ENCODE data around the gene ATP6V1C2. TPM values are rescaled to one million over a fixed set of nuclear protein-coding genes. Genes with fewer than 3 reads are reported as not detected.

The ATP6V1C2 gene
- total and polyA plus RNA-seq, 2 donors (not counting 3 experiments of a cell fraction or from before 2014, with no cell fraction given): 0.03 to 0.13 TPM

DNA sequence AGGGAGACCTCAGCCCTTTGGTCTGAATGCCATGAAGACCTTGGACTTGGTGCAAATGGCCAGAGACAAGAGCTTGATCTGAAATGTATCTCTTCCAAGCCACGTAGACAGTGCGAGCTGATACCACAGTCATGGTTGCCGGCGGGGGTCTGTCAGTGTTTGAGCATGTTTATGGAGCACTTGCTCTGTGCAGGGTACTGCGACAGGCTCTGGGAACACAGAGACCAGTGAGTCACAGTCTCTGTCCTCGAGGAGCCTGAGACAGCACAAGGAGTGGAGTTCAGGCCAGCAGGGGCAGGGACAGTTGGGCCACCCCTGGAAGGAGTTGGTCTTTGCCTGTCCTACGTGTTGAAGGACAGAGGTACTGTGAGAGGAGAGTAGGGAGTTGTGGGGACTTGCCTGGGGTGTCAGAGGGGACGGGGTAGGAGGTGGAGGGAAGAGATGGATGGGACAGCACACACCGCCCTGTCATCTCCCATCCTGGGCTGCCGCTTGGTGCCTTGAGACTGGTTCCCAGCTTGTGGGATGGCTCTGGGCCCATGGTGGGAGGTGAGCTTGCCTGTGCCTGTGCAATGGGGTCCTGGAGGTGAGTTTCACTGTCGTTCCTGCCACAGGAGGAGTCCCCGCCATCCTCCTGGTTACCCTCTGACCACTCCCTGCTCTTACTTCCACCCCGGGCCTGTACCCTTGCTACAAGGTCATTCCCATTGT lies 39.5 kb downstream of the ATP6V1C2 start:
- FAIRE-seq (no peak), DNase-seq (ENCODE audit: low read depth, low spot score) (no peak)
- no peaks in the 10 kb centered on the region for H3K79me2 ChIP-seq (ENCODE audit: control insufficient read depth, insufficient read depth, low read length)
- no peaks in the 10 kb centered on the region for H3K9me3 ChIP-seq (replicated peaks; ENCODE audit: control insufficient read depth, insufficient read depth, low read length)
- ChIA-PET CTCF (no interaction called here), POLR2A (no interaction called here)
- no peaks in the 10 kb centered on the region for H3K27me3 ChIP-seq (ENCODE audit: control insufficient read depth in 2 of 2, insufficient read depth in 2 of 2, low read length in 2 of 2)
- intact Hi-C loops (cut with micrococcal nuclease) (no loop called here), dilution Hi-C loops (cut with MboI; ENCODE audit: extremely low pct_ligation_motif_present, low sequenced_read_pairs) (no loop called here)
- H3K27ac ChIP-seq (ENCODE audit: insufficient read depth, low read depth, low read length): no peak overlapping the region
- H3K9me1 ChIP-seq (replicated peaks; ENCODE audit: control insufficient read depth, extremely low read depth, insufficient read depth, low read length): no peaks in the 10 kb centered on the region
- no peak overlapping the region for H3K9ac ChIP-seq (replicated peaks; ENCODE audit: extremely low read depth, insufficient read depth, low read length)
- TF ChIP-seq GATA2 (IDR thresholded peaks at IDR 0.05; ENCODE audit: insufficient read depth, insufficient read length, low read depth, low read length) (no peak), POLR2A (IDR thresholded peaks at IDR 0.05; ENCODE audit: low read depth, low read length) (no peak), JUN (IDR thresholded peaks at IDR 0.05; ENCODE audit: borderline replicate concordance, insufficient read depth, insufficient read length, low read depth) (no peak), MYC (IDR thresholded peaks at IDR 0.05; ENCODE audit: low read depth, low read length) (no peak), EZH2 (IDR thresholded peaks at IDR 0.05; ENCODE audit: borderline replicate concordance, low read depth, low read length, severe bottlenecking) (no peak), FOS (IDR thresholded peaks at IDR 0.05; ENCODE audit: borderline replicate concordance, insufficient read depth, low read length) (no peak), POLR2AphosphoS5 (IDR thresholded peaks at IDR 0.05; ENCODE audit: insufficient read depth, low read depth, low read length) (no peak)
- TF ChIP-seq, protein P1, sequence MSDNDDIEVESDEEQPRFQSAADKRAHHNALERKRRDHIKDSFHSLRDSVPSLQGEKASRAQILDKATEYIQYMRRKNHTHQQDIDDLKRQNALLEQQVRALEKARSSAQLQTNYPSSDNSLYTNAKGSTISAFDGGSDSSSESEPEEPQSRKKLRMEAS (IDR thresholded peaks at IDR 0.05; ENCODE audit: insufficient read depth, insufficient read length): no peak
- TF ChIP-seq, protein P2, sequence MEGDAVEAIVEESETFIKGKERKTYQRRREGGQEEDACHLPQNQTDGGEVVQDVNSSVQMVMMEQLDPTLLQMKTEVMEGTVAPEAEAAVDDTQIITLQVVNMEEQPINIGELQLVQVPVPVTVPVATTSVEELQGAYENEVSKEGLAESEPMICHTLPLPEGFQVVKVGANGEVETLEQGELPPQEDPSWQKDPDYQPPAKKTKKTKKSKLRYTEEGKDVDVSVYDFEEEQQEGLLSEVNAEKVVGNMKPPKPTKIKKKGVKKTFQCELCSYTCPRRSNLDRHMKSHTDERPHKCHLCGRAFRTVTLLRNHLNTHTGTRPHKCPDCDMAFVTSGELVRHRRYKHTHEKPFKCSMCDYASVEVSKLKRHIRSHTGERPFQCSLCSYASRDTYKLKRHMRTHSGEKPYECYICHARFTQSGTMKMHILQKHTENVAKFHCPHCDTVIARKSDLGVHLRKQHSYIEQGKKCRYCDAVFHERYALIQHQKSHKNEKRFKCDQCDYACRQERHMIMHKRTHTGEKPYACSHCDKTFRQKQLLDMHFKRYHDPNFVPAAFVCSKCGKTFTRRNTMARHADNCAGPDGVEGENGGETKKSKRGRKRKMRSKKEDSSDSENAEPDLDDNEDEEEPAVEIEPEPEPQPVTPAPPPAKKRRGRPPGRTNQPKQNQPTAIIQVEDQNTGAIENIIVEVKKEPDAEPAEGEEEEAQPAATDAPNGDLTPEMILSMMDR (IDR thresholded peaks at IDR 0.05; ENCODE audit: extremely low read depth in 1 of 2, insufficient read depth in 1 of 2, low read depth in 1 of 2, low read length in 2 of 2): no peak
- BruUV-seq (replicated peaks): no TSS peak
- no peak overlapping the region for H3K4me3 ChIP-seq (replicated peaks in 1 of 3; ENCODE audit: insufficient read depth in 1 of 3, low read depth in 1 of 3, low read length in 3 of 3)
- no peaks in the 10 kb centered on the region for H3K36me3 ChIP-seq (ENCODE audit: control insufficient read depth in 2 of 2, extremely low read depth in 1 of 2, insufficient read depth in 2 of 2, low read length in 2 of 2)
- H4K20me1 ChIP-seq (replicated peaks; ENCODE audit: control insufficient read depth, extremely low read depth, insufficient read depth, low read length): no peaks in the 10 kb centered on the region
- no peak overlapping the region for H2AFZ ChIP-seq (ENCODE audit: low read depth, low read length)
- no peak overlapping the region for H3K4me2 ChIP-seq (ENCODE audit: insufficient read depth, low read length)
- H3K4me1 ChIP-seq (ENCODE audit: control insufficient read depth, extremely low read depth, insufficient read depth, low read length): no peaks in the 10 kb centered on the region

Data from endothelial cell of umbilical vein (primary cell).